IMR-90 (cell line): ENCODE measurements around the gene COL5A2. TPM values are rescaled to one million over a fixed set of nuclear protein-coding genes. Genes with fewer than 3 reads are reported as not detected.

Experiments
- ATAC-seq: fragments of 200-7000 bp; cut with Tn5 transposase; 2 replicates; pipeline ENCODE4 v1.9.1; 2020; ENCODE audit warnings: low read depth, mild to moderate bottlenecking, moderate library complexity
- BruUV-seq: library from RNA; stranded (reverse); fragments of 400-500 nt; replicated peaks from 2 replicates; lab custom pipeline; 2021; lab: Mats Ljungman, UMichigan
- CTCF ChIA-PET: fragments of 300-600 bp; formaldehyde crosslinking; extraction: SDS; loops from one replicate; lab custom pipeline; 2021; ENCODE audit warnings: antibody characterized with exemption; lab: Yijun Ruan, JAX
- POLR2A ChIA-PET: fragments of 300-600 bp; sonication (Branson Sonifier 250); formaldehyde crosslinking; loops from one replicate; lab custom pipeline; 2022; ENCODE audit warnings: antibody characterized with exemption; ENCODE audit not compliant: unreplicated experiment; lab: Charles Lee
- DNase-seq: peaks from one replicate; pipeline ENCODE4 v3.0.0; 2013
- H2AFZ ChIP-seq: replicated peaks from 2 replicates; pipeline ENCODE3; 2013; ENCODE audit warnings: low read length, mild to moderate bottlenecking; ENCODE audit not compliant: poor library complexity
- H2AK5ac ChIP-seq: 2 replicates; pipeline ENCODE4 v1.6.1; 2013; ENCODE audit warnings: low read depth, low read length, inconsistent platforms
- H2AK9ac ChIP-seq: replicated peaks from 2 replicates; pipeline ENCODE3; 2013; ENCODE audit warnings: mild to moderate bottlenecking, low read depth, low read length, moderate library complexity; ENCODE audit not compliant: poor library complexity
- H2BK120ac ChIP-seq: 2 replicates; pipeline ENCODE4 v1.6.1; 2013; ENCODE audit warnings: low read depth, low read length, inconsistent platforms
- H2BK15ac ChIP-seq: 3 replicates; pipeline ENCODE4 v1.6.1; 2013; ENCODE audit warnings: low read depth, low read length, inconsistent platforms
- H2BK20ac ChIP-seq: 2 replicates; pipeline ENCODE4 v1.6.1; 2013; ENCODE audit warnings: low read depth, mild to moderate bottlenecking, inconsistent platforms, low read length, moderate library complexity
- H2BK5ac ChIP-seq: 2 replicates; pipeline ENCODE4 v1.6.1; 2013; ENCODE audit warnings: mild to moderate bottlenecking, low read depth, low read length, inconsistent platforms; ENCODE audit not compliant: poor library complexity, severe bottlenecking
- H3K14ac ChIP-seq: replicated peaks from 2 replicates; pipeline ENCODE4 v1.6.1; 2013; ENCODE audit warnings: low read depth, low read length, inconsistent platforms
- H3K18ac ChIP-seq: 2 replicates; pipeline ENCODE4 v1.6.1; 2013; ENCODE audit warnings: low read depth, low read length, control low read depth
- H3K23ac ChIP-seq: 2 replicates; pipeline ENCODE4 v1.6.1; 2013; ENCODE audit warnings: low read depth, low read length, inconsistent platforms
- H3K27ac ChIP-seq: 2 replicates; pipeline ENCODE4 v1.5.1; 2013; ENCODE audit warnings: mild to moderate bottlenecking, control low read depth, low read length; ENCODE audit not compliant: insufficient read depth
- H3K27me3 ChIP-seq: 2 replicates; pipeline ENCODE4 v1.6.1; 2013; ENCODE audit warnings: low read length; ENCODE audit not compliant: control insufficient read depth, insufficient read depth
- H3K36me3 ChIP-seq: 2 replicates; pipeline ENCODE4 v1.6.1; 2013; ENCODE audit warnings: low read length, mixed read lengths; ENCODE audit not compliant: control insufficient read depth, insufficient read depth
- H3K4ac ChIP-seq: 2 replicates; pipeline ENCODE4 v1.6.1; 2013; ENCODE audit warnings: low read depth, low read length, inconsistent platforms
- H3K4me1 ChIP-seq: 2 replicates; pipeline ENCODE4 v1.6.1; 2013; ENCODE audit warnings: low read length, mixed read lengths; ENCODE audit not compliant: control insufficient read depth, insufficient read depth
- H3K4me2 ChIP-seq: 2 replicates; pipeline ENCODE4 v1.6.1; 2013; ENCODE audit warnings: low read depth, mild to moderate bottlenecking, control low read depth, low read length, moderate library complexity
- H3K4me3 ChIP-seq: 2 replicates; pipeline ENCODE4 v1.5.1; 2013; ENCODE audit warnings: low read depth, mild to moderate bottlenecking, control low read depth, low read length, moderate library complexity; ENCODE audit not compliant: insufficient read depth
- H3K56ac ChIP-seq: 2 replicates; pipeline ENCODE4 v1.6.1; 2013; ENCODE audit warnings: low read length, inconsistent platforms; ENCODE audit not compliant: insufficient read depth; ENCODE audit errors: extremely low read depth
- H3K79me1 ChIP-seq, 2 experiments: 2 replicates each; pipeline ENCODE4 v1.6.1; 2013; ENCODE audit warnings: low read length in 2 of 2, inconsistent platforms in 1 of 2, low read depth in 1 of 2
- H3K9ac ChIP-seq: 2 replicates; pipeline ENCODE4 v1.6.1; 2013; ENCODE audit warnings: low read depth, low read length, control low read depth
- H3K9me1 ChIP-seq: 2 replicates; pipeline ENCODE4 v1.6.1; 2013; ENCODE audit warnings: low read length, inconsistent platforms; ENCODE audit not compliant: insufficient read depth
- H3K9me3 ChIP-seq: 2 replicates; pipeline ENCODE4 v1.6.1; 2013; ENCODE audit warnings: low read length; ENCODE audit not compliant: control insufficient read depth, insufficient read depth
- H4K20me1 ChIP-seq: 2 replicates; pipeline ENCODE4 v1.6.1; 2013; ENCODE audit warnings: low read length, inconsistent platforms; ENCODE audit not compliant: insufficient read depth
- H4K5ac ChIP-seq: 2 replicates; pipeline ENCODE4 v1.6.1; 2013; ENCODE audit warnings: mild to moderate bottlenecking, low read depth, low read length, control low read depth
- H4K8ac ChIP-seq, 2 experiments: 2 replicates each; pipeline ENCODE4 v1.6.1; 2013; ENCODE audit warnings: low read depth in 2 of 2, low read length in 2 of 2, control low read depth in 1 of 2, inconsistent platforms in 1 of 2
- H4K91ac ChIP-seq: 2 replicates; pipeline ENCODE4 v1.6.1; 2013; ENCODE audit warnings: low read depth, low read length, inconsistent platforms; ENCODE audit not compliant: insufficient read depth
- CHD1 ChIP-seq: IDR thresholded peaks from 2 replicates; pipeline ENCODE4 v1.6.1; 2012; ENCODE audit warnings: low read depth, low read length, improper control_type of control experiment
- CTCF ChIP-seq: conservative IDR thresholded peaks from 2 replicates; pipeline ENCODE4 v1.5.1; 2012; ENCODE audit warnings: mild to moderate bottlenecking, low read depth, low read length, improper control_type of control experiment
- MAFK ChIP-seq: IDR thresholded peaks from 2 replicates; pipeline ENCODE4 v1.6.1; 2012; ENCODE audit warnings: low read depth, low read length, improper control_type of control experiment
- MXI1 ChIP-seq: IDR thresholded peaks from 2 replicates; pipeline ENCODE4 v1.6.1; 2012; ENCODE audit warnings: low read depth, mild to moderate bottlenecking, low read length, moderate library complexity, borderline replicate concordance
- RCOR1 ChIP-seq: IDR thresholded peaks from 2 replicates; pipeline ENCODE4 v1.6.1; 2012; ENCODE audit warnings: mild to moderate bottlenecking, low read length, improper control_type of control experiment; ENCODE audit not compliant: insufficient replicate concordance
- whole genome bisulfite sequencing, 2 experiments: methylation state at CpG; one replicate each; pipeline versions ENCODE4 v1.1.5 to v1.1.7; 2013; ENCODE audit warnings: missing lambda C conversion rate in 2 of 2; ENCODE audit not compliant: insufficient read length in 1 of 2; ENCODE audit errors: extremely low coverage in 2 of 2; 5-methylcytosine and 5-hydroxymethylcytosine counted together
- dilution Hi-C: fragments of 300-500 bp; cut with HindIII; formaldehyde crosslinking; loops from one replicate; pipeline ENCODE4 v1.14.3; 2018; ENCODE audit warnings: low sequenced_read_pairs; ENCODE audit not compliant: unreplicated experiment
- in situ Hi-C: fragments of 300-500 bp; cut with MboI; formaldehyde crosslinking; loops from 3 replicates; pipeline ENCODE4 v1.14.3; 2019; ENCODE audit warnings: low sequenced_read_pairs, inconsistent platforms, mixed read lengths
- intact Hi-C: fragments of 100-400 bp; cut with micrococcal nuclease; formaldehyde crosslinking; loops from 2 replicates; pipeline ENCODE4 v1.10.0; 2022
- polyA plus RNA-seq, 3 experiments: library from polyadenylated mRNA; depleted of rRNA; stranded (reverse); fragments of >200 nt; gene quantifications; 2 replicates each; pipeline ENCODE4 v1.2.3, GENCODE V29; 2012; ENCODE audit warnings: low replicate concordance in 1 of 3
- total RNA-seq: library from RNA; depleted of rRNA; stranded (reverse); fragments of >200 nt; gene quantifications from 2 replicates; pipeline ENCODE4 v1.2.3, GENCODE V29; 2012

Gene COL5A2
- total and polyA plus RNA-seq, 2 of the 4 experiments (the other 2 are of a cell fraction) = 181 to 257 TPM

- no peaks in the 10 kb centered on the region for H3K9me1 ChIP-seq
- no peaks in the 10 kb centered on the region for H3K9me3 ChIP-seq
- H2BK5ac ChIP-seq = peak overlapping the region; percentile 55
- H3K4ac ChIP-seq = peak overlapping the region; percentile 52; the same call in 1 of the 2 replicates
- no TSS peak for BruUV-seq
- H3K18ac ChIP-seq = no peak overlapping the region; the same call in 1 of the 2 replicates
- H2BK20ac ChIP-seq = peak overlapping the region; percentile 44; the same call in 1 of the 2 replicates
- no peak overlapping the region for H3K4me3 ChIP-seq
- in situ Hi-C loops = no loop called here
- WGBS, 2 experiments = no CpG with 5 or more reads among the region's 1 CpG
- H2AFZ ChIP-seq = no peak overlapping the region
- no peak overlapping the region for H3K9ac ChIP-seq
- H2AK9ac ChIP-seq = no peak overlapping the region
- peaks cover 11% of the 10 kb centered on the region for H3K4me1 ChIP-seq
- peak overlapping the region; percentile 40; the same call in 1 of the 2 replicates for H2BK120ac ChIP-seq
- H3K79me1 ChIP-seq = peaks cover 0 to 43% of the 10 kb centered on the region in 2 experiments; a peak in 2 of 4 replicates
- H3K36me3 ChIP-seq = peaks cover 5% of the 10 kb centered on the region; the same call in 1 of the 2 replicates
- H4K91ac ChIP-seq = no peak overlapping the region
- TF ChIP-seq RCOR1 (no peak), CHD1 (no peak), MXI1 (no peak), CTCF (no peak), MAFK (0 out of 2 replicates have a peak, but pooled peaks have one; percentile 4)
- 0 out of 3 replicates have a peak overlapping the region, but pooled peaks have one; percentile 7 for H2BK15ac ChIP-seq
- DNase-seq = no peak
- POLR2A ChIA-PET = no interaction called here
- peak overlapping the region; percentile 43; the same call in 1 of the 2 replicates for H3K4me2 ChIP-seq
- no peaks in the 10 kb centered on the region for H3K27me3 ChIP-seq
- H4K8ac ChIP-seq = peak overlapping the region in 1 of 2 experiments; percentile 66; a peak in 2 of 4 replicates
- dilution Hi-C loops = no loop called here
- intact Hi-C loops = no loop called here
- peaks cover 3% of the 10 kb centered on the region; the same call in 1 of the 2 replicates for H4K20me1 ChIP-seq
- H3K14ac ChIP-seq = peak overlapping the region; percentile 51; the same call in 1 of the 2 replicates
- peak overlapping the region; percentile 74; the same call in 1 of the 2 replicates for H3K23ac ChIP-seq
- H3K56ac ChIP-seq = no peak overlapping the region; the same call in 1 of the 2 replicates
- no peak for ATAC-seq
- no peak overlapping the region; the same call in 1 of the 2 replicates for H4K5ac ChIP-seq
- CTCF ChIA-PET = no interaction called here
- H3K27ac ChIP-seq = no peak overlapping the region
- peak overlapping the region; percentile 49; the same call in 1 of the 2 replicates for H2AK5ac ChIP-seq
Measured at GRCh38 chr2:189127756-189128155, 51.8 kb downstream of the COL5A2 start.
